ENCODE data around the gene NDUFB10.

The NDUFB10 gene

GRCh38 chr16:1959269-1960039 is at the start of gene NDUFB10:
Gene NDUFB10 (plus strand): TSS chr16:1959538. CDS start chr16:1959625, 87 bp downstream.
- POLR2A ChIA-PET: interaction anchor here (1.0 to 3.6 kb wide), 7 partner anchors 7 to 196 kb away, joined by 3 to 33 read pairs (median 10); partner anchors contain the start of genes MSRB1, NUBP2, SPSB3 and TBL3
- TF ChIP-seq ARNT (IDR thresholded peaks at IDR 0.05) (no peak), FOXM1 (IDR thresholded peaks at IDR 0.05; ENCODE audit: borderline replicate concordance) (no peak), SP1 (IDR thresholded peaks at IDR 0.05) (no peak), TARDBP (IDR thresholded peaks at IDR 0.05) (no peak), SUZ12 (IDR thresholded peaks at IDR 0.05) (no peak), ZNF384 (IDR thresholded peaks at IDR 0.05) (no peak), ELF4 (IDR thresholded peaks at IDR 0.05) (no peak), NFRKB (IDR thresholded peaks at IDR 0.05) (no peak), LEF1 (IDR thresholded peaks at IDR 0.05; ENCODE audit: borderline replicate concordance) (no peak), FOXK2 (IDR thresholded peaks at IDR 0.05) (no peak), BHLHE40 (IDR thresholded peaks at IDR 0.05; ENCODE audit: borderline replicate concordance) (no peak)
- CTCF ChIA-PET: interaction anchor here (1.1 to 1.3 kb wide), 2 partner anchors 13 to 18 kb away, joined by 3 to 4 read pairs; no protein-coding TSS in a partner anchor
- DNase-seq (ENCODE audit: extremely low spot score): peak; percentile 92

DNA sequence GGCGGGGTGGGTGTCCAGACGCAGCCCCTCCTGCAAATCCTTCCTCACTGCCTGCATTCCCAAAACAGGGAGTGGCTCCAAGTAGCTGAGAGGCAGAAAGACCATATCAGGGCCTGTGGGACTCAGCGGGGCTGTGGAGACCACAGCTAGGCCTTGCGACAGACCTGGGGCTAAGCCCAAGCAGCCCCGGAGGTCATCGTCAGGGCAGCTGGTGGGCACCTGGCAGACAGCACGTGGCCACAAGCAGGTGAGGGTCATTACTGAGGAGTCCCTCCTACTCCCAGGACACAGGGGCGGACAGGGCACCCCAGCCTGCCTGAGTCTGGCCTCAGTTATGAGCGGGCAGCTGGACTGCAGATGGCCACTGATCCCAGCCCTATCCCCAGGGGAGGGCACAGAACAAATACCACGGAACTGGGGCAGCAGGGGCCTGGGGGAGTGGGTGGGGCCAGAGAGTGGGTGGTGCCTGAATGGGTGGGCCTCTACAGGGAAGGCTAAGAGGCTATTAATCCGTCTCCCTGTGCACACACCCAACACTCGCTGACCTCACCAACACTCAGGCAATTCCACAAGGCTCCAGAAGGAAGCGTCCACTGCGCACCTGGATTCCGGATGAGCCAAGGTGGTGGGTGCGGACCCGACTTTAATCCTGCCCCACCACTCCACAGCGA is 49.6 kb upstream of the NDUFB10 start:
- POLR2A ChIA-PET: no interaction called here
- DNase-seq (ENCODE audit: extremely low spot score): no peak
- no peak for TF ChIP-seq CTBP1 (IDR thresholded peaks at IDR 0.05; ENCODE audit: borderline replicate concordance)
- no peak for TF ChIP-seq HDGF (IDR thresholded peaks at IDR 0.05; ENCODE audit: borderline replicate concordance)
- TF ChIP-seq, protein P1, sequence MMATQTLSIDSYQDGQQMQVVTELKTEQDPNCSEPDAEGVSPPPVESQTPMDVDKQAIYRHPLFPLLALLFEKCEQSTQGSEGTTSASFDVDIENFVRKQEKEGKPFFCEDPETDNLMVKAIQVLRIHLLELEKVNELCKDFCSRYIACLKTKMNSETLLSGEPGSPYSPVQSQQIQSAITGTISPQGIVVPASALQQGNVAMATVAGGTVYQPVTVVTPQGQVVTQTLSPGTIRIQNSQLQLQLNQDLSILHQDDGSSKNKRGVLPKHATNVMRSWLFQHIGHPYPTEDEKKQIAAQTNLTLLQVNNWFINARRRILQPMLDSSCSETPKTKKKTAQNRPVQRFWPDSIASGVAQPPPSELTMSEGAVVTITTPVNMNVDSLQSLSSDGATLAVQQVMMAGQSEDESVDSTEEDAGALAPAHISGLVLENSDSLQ (IDR thresholded peaks at IDR 0.05): no peak
- no peak for TF ChIP-seq FOXA1 (IDR thresholded peaks at IDR 0.05)
- no peak for TF ChIP-seq BHLHE40 (IDR thresholded peaks at IDR 0.05; ENCODE audit: borderline replicate concordance)
- no peak for TF ChIP-seq ARNT (IDR thresholded peaks at IDR 0.05)
- TF ChIP-seq LEF1 (IDR thresholded peaks at IDR 0.05; ENCODE audit: borderline replicate concordance): no peak
- TF ChIP-seq FOXK2 (IDR thresholded peaks at IDR 0.05): no peak
- CTCF ChIA-PET: interaction anchor here (0.5 to 1.4 kb wide), 2 partner anchors 14 to 32 kb away, joined by 3 read pairs; no protein-coding TSS in a partner anchor

DNA sequence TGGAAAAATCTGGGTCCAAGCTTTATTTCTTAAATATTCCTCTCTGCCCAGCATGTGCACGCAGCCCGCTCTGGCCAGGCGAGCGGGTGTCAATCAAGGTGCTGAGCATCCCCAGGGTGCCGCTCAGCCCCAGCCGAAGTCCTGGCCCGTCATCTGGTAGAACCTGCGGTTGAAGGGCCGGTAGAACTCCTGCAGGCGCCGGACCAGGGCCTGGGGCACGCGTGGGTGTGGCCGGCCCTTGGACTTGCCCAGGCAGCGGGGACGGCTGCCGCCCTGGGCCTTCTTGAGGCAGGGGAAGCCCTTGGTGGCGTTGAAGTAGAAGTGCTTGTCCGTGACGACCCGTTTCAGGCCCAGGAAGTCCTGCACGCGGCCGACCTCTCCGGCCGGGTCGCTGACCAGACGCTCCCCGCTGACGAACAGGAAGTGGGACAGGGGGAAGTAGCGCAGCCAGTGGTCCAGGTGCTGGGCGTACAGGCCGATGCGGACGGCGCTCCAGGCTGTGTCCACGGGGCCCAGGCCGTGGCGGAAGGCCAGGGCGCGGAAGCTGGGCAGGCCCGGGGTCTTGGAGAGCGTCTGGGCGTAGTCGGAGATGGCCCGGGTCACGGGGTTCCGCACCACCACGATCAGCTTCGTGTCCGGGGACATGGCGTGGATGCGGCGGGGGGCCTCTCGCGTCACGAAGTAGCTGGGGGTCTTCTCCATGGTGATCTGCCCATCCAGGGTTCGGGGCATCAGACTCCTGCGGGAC is 47.7 kb upstream of the NDUFB10 start:
- no peak for DNase-seq (ENCODE audit: extremely low spot score)
- TF ChIP-seq SUZ12 (IDR thresholded peaks at IDR 0.05) (no peak), FOXK2 (IDR thresholded peaks at IDR 0.05) (no peak), L3MBTL2 (conservative IDR thresholded peaks at IDR 0.05) (no peak), ARNT (IDR thresholded peaks at IDR 0.05) (no peak), ZNF384 (IDR thresholded peaks at IDR 0.05) (no peak), ELF4 (IDR thresholded peaks at IDR 0.05) (no peak), BHLHE40 (IDR thresholded peaks at IDR 0.05; ENCODE audit: borderline replicate concordance) (no peak), TARDBP (IDR thresholded peaks at IDR 0.05) (no peak), FOXM1 (IDR thresholded peaks at IDR 0.05; ENCODE audit: borderline replicate concordance) (no peak), CTBP1 (IDR thresholded peaks at IDR 0.05; ENCODE audit: borderline replicate concordance) (no peak), HDGF (IDR thresholded peaks at IDR 0.05; ENCODE audit: borderline replicate concordance) (no peak), LEF1 (IDR thresholded peaks at IDR 0.05; ENCODE audit: borderline replicate concordance) (no peak), SP1 (IDR thresholded peaks at IDR 0.05) (no peak), NFRKB (IDR thresholded peaks at IDR 0.05) (no peak), FOXA1 (IDR thresholded peaks at IDR 0.05) (no peak)
- TF ChIP-seq, protein P1 (IDR thresholded peaks at IDR 0.05): no peak
- POLR2A ChIA-PET: no interaction called here
- CTCF ChIA-PET: interaction anchor here (0.6 to 1.4 kb wide), 2 partner anchors 12 to 18 kb away, joined by 3 read pairs; no protein-coding TSS in a partner anchor

GRCh38 chr16:1912215-1912543 is 47.2 kb upstream of the NDUFB10 start:
- DNase-seq (ENCODE audit: extremely low spot score): no peak
- no peak for TF ChIP-seq NFRKB (IDR thresholded peaks at IDR 0.05)
- no peak for TF ChIP-seq ZNF384 (IDR thresholded peaks at IDR 0.05)
- no peak for TF ChIP-seq LEF1 (IDR thresholded peaks at IDR 0.05; ENCODE audit: borderline replicate concordance)
- TF ChIP-seq, protein P1 (IDR thresholded peaks at IDR 0.05): no peak
- no peak for TF ChIP-seq TARDBP (IDR thresholded peaks at IDR 0.05)
- no peak for TF ChIP-seq CTBP1 (IDR thresholded peaks at IDR 0.05; ENCODE audit: borderline replicate concordance)
- TF ChIP-seq FOXK2 (IDR thresholded peaks at IDR 0.05): no peak
- TF ChIP-seq ELF4 (IDR thresholded peaks at IDR 0.05): no peak
- no peak for TF ChIP-seq FOXM1 (IDR thresholded peaks at IDR 0.05; ENCODE audit: borderline replicate concordance)
- TF ChIP-seq BHLHE40 (IDR thresholded peaks at IDR 0.05; ENCODE audit: borderline replicate concordance): no peak
- no peak for TF ChIP-seq HDGF (IDR thresholded peaks at IDR 0.05; ENCODE audit: borderline replicate concordance)
- no peak for TF ChIP-seq SUZ12 (IDR thresholded peaks at IDR 0.05)
- no peak for TF ChIP-seq L3MBTL2 (conservative IDR thresholded peaks at IDR 0.05)
- CTCF ChIA-PET: interaction anchor here (0.6 kb wide), 1 partner anchor 17 kb away, joined by 3 read pairs; no protein-coding TSS in a partner anchor
- POLR2A ChIA-PET: no interaction called here

Data from HEK293T (cell line).